ENCODE measurements around the gene SYTL3.

SYTL3 gene

DNA sequence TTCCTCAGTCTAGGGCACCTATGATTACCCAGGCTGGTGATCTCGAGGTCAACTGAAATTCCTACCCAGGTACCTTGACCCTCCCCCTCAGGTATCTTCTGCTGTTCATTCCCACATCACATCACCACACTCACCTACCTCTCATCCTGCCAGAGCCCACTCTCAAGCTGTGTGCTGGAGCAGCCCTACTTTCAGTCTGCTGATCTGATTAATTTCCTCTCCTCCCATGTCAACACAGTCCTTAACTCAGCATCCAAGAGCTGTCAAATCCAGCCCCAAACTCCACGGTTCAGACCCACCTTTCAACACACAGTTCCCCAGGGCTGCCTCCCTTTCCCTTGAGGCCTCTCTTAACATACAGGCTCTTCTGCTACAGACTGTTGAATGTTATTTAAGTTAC is 126.9 kb downstream of the SYTL3 start:
- DNase-seq (ENCODE audit: insufficient read length, low spot score) (no peak), FAIRE-seq (no peak)

DNA sequence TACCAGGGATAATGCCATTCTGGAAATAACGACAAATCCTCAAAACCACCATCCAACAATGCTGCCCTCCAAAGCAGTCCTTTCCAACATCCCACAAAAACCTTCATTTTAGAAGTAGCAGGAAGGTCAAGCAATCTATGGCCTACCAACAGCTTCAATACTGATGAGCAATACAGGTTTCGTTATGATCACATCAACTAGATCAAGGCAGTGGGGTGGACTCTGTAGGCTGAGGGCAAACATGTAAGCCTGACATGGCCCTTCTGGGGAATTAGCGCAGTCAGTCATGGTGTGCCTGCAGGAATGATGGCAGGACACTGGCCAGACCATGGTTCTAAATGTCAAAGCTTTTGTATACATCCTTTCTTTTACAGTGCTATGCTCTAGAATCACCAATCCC is 127.7 kb downstream of the SYTL3 start:
- DNase-seq (ENCODE audit: insufficient read length, low spot score) (no peak), FAIRE-seq (no peak)
- no peak for TF ChIP-seq POLR2AphosphoS5 (IDR thresholded peaks at IDR 0.05; ENCODE audit: low read depth, low read length)
- TF ChIP-seq TAF1 (IDR thresholded peaks at IDR 0.05; ENCODE audit: low read depth, low read length) = no peak
- no peak for TF ChIP-seq PAX5 (IDR thresholded peaks at IDR 0.05; ENCODE audit: insufficient read depth, low read length, severe bottlenecking)
- no peak for TF ChIP-seq POU2F2 (IDR thresholded peaks at IDR 0.05; ENCODE audit: low read depth, low read length)

More for the DNA sequence above, 126.9 kb downstream of the SYTL3 start:
- TF ChIP-seq SPI1 (IDR thresholded peaks at IDR 0.05; ENCODE audit: low read depth, low read length) = no peak
- TF ChIP-seq POLR2A (IDR thresholded peaks at IDR 0.05; ENCODE audit: low read depth, low read length) = peak; percentile 62; the same call in 1 of the 2 replicates
- no peak for TF ChIP-seq POU2F2 (IDR thresholded peaks at IDR 0.05; ENCODE audit: low read depth, low read length)
- TF ChIP-seq TAF1 (IDR thresholded peaks at IDR 0.05; ENCODE audit: low read depth, low read length) = no peak
- TF ChIP-seq POLR2AphosphoS5 (IDR thresholded peaks at IDR 0.05; ENCODE audit: low read depth, low read length) = peak; percentile 71; the same call in 1 of the 2 replicates
- TF ChIP-seq PAX5 (IDR thresholded peaks at IDR 0.05; ENCODE audit: insufficient read depth, low read length, severe bottlenecking) = no peak

DNA sequence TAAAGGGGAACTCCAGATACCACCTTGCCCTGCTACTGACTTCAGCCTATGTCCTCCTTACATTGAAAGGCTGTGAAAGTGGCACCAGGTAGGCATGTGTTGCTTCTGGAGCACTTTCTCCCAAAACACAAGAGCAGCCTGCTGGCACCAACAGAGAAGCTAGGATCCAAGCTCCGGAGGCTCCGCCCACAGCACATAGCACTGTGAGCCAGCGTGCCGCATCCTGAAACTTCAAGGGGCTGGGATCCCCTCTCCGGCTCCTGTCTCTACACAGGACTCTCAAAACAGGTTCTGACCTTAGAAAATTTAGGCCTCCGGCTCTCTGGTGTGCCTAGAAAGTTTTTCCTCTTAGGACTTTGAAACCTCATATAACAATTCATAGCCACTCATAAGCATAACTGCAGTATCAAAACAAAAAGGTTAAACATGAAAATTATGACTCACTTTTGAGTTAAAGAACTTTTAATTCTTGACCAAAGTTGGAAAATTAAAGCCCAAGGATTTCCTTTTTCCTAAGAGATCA is 128.2 kb downstream of the SYTL3 start:
- FAIRE-seq (no peak), DNase-seq (ENCODE audit: insufficient read length, low spot score) (no peak)
- no peak for TF ChIP-seq PAX5 (IDR thresholded peaks at IDR 0.05; ENCODE audit: insufficient read depth, low read length, severe bottlenecking)
- TF ChIP-seq POU2F2 (IDR thresholded peaks at IDR 0.05; ENCODE audit: low read depth, low read length) = no peak
- no peak for TF ChIP-seq SPI1 (IDR thresholded peaks at IDR 0.05; ENCODE audit: low read depth, low read length)
- no peak for TF ChIP-seq TAF1 (IDR thresholded peaks at IDR 0.05; ENCODE audit: low read depth, low read length)
- no peak for TF ChIP-seq POLR2A (IDR thresholded peaks at IDR 0.05; ENCODE audit: low read depth, low read length)
- TF ChIP-seq POLR2AphosphoS5 (IDR thresholded peaks at IDR 0.05; ENCODE audit: low read depth, low read length) = no peak

DNA sequence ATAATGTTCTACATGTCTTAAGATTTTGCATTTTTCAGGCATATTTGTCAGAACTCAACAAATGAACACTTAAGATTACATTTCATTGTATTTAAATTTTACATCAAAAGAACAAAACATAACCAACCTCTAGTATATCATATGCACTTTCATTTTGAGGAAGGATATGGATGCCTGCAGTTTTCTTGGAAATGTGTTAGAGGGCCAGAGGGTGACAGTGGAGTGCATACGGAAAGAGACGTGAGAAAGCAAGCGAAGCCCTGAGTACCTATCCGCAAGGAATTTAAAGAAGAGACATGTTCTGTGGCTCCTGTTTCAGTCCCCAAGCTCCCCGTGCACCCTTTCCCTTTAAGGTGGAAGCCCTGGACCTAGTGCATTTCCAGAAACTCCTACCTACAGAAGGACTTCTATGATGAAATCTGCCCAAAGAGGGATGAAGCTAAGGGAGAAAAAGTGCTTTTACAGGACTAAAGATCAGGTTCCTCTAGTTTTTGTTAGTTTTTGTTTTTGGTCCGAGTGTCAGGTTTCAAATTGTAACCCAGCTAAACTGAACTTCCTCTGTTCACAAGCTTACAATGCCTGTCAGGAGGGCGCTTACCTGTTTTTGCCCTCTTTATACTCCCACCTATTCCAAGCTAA is 130.5 kb downstream of the SYTL3 start:
- TF ChIP-seq PAX5 (IDR thresholded peaks at IDR 0.05; ENCODE audit: insufficient read depth, low read length, severe bottlenecking) (no peak), TAF1 (IDR thresholded peaks at IDR 0.05; ENCODE audit: low read depth, low read length) (no peak), SPI1 (IDR thresholded peaks at IDR 0.05; ENCODE audit: low read depth, low read length) (no peak), POU2F2 (IDR thresholded peaks at IDR 0.05; ENCODE audit: low read depth, low read length) (no peak), POLR2A (IDR thresholded peaks at IDR 0.05; ENCODE audit: low read depth, low read length) (no peak), POLR2AphosphoS5 (IDR thresholded peaks at IDR 0.05; ENCODE audit: low read depth, low read length) (no peak)
- FAIRE-seq = no peak
- no peak for DNase-seq (ENCODE audit: insufficient read length, low spot score)

DNA sequence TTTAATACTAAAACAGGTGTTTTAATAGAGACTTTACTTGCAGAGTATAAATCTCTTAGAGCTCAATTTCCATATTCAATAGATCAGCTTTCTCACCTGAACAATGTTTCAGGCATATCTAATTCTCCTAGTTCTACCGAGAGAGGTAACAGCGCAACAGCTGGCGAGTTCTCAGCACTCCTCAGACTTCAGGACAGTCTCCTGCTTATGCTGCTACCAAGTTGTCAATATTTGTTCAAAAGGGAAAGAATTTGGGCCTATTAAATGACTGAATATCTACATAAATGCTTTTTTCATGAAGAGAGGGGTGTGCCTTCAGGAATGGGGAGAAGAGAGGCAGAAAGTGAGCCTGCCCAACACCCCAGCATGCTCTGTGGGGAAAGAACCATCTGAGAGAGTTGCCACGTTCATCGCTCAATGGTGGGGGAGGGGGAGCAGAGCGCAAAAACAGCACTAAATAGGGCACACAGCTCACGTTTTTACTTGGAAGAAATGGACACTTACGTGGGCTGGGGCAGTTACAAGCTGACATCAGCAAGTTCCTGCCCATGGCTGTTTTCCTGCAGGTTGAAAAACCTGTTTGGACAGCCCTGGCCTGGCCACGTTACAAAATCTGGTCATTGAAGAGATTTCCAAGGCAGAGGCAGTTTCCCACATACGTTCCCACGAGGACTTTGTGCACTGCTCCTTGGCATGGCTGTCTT is 131.3 kb downstream of the SYTL3 start:
- no peak for DNase-seq (ENCODE audit: insufficient read length, low spot score)
- peak; percentile 32; the same call in 1 of the 2 replicates for TF ChIP-seq POLR2AphosphoS5 (IDR thresholded peaks at IDR 0.05; ENCODE audit: low read depth, low read length)
- TF ChIP-seq SPI1 (IDR thresholded peaks at IDR 0.05; ENCODE audit: low read depth, low read length) = no peak
- peak; percentile 47 for FAIRE-seq

DNA sequence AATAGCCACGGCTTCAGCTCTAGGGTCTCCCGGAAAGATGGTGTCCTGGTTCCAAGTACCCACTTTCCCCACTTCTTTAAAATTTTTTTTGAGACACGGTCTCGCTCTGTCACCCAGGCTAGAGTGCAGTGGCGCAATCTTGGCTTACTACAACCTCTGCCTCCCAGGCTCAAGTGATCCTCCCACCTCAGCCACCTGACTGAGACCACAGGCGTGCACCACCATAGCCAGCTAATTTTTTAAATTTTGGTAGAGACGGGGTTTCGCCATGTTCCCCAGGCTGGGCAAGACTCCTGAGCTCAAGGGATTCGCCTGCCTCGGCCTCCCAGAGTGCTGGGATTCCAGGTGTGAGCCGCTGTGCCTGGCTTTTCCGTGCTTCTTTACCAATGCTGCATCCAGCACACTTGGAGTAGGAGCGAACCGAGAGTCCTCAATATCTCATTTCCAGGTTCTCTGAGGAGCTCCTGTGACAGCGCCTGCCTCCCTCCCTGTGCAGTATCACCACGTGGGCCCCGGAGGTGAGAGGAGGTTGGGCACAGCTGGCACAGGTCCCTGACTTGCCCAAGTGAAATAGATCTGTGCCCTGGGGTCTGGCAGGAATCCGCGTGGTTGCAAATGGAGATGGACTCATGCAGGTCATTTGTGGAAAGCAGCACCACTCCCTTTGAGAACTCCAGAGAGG is 132.0 kb downstream of the SYTL3 start:
- FAIRE-seq = no peak
- TF ChIP-seq TAF1 (IDR thresholded peaks at IDR 0.05; ENCODE audit: low read depth, low read length) = no peak
- no peak; the same call in 1 of the 2 replicates for TF ChIP-seq POLR2A (IDR thresholded peaks at IDR 0.05; ENCODE audit: low read depth, low read length)
- no peak for TF ChIP-seq SPI1 (IDR thresholded peaks at IDR 0.05; ENCODE audit: low read depth, low read length)
- TF ChIP-seq POLR2AphosphoS5 (IDR thresholded peaks at IDR 0.05; ENCODE audit: low read depth, low read length) = no peak
- no peak for TF ChIP-seq PAX5 (IDR thresholded peaks at IDR 0.05; ENCODE audit: insufficient read depth, low read length, severe bottlenecking)
- no peak for TF ChIP-seq POU2F2 (IDR thresholded peaks at IDR 0.05; ENCODE audit: low read depth, low read length)
- DNase-seq (ENCODE audit: insufficient read length, low spot score) = no peak

DNA sequence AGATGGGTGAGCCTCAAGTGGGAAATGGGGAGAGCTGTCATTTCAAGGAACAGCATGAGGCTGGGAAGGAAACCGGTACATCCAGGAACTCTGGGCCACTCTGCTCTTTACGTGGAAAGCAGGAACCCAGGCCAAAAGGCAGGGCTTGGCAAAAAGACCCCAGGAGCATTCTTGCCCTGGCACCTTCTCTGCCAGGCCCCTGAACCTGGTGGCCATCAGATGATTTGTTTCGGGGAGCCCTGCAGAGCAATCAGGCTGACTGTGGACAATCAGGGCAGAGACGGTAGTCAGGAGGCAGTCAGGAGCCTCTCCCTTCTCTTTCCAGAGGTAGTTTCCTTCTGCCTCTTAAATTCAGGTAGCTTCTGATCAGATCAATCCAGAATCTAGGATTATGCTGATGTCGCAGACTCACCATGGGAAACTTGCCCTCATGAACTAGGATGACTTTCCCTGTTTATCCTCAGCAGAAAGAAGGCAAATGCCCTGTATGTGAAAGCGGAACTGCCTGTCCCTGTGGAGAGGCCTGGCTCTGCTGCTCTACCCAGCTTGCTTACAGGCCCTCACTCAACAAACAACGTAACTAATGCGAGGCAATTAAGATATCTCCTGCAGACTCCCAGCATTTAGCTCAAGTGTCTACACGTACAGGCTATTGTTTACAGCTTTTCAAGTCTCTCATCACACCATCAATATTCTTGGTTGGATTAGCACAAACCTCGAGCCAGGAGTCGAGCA is 132.7 kb downstream of the SYTL3 start:
- TF ChIP-seq POU2F2 (IDR thresholded peaks at IDR 0.05; ENCODE audit: low read depth, low read length) (no peak), PAX5 (IDR thresholded peaks at IDR 0.05; ENCODE audit: insufficient read depth, low read length, severe bottlenecking) (no peak), POLR2AphosphoS5 (IDR thresholded peaks at IDR 0.05; ENCODE audit: low read depth, low read length) (no peak), TAF1 (IDR thresholded peaks at IDR 0.05; ENCODE audit: low read depth, low read length) (no peak), POLR2A (IDR thresholded peaks at IDR 0.05; ENCODE audit: low read depth, low read length) (no peak), SPI1 (IDR thresholded peaks at IDR 0.05; ENCODE audit: low read depth, low read length) (no peak)
- no peak for DNase-seq (ENCODE audit: insufficient read length, low spot score)
- FAIRE-seq = no peak

DNA sequence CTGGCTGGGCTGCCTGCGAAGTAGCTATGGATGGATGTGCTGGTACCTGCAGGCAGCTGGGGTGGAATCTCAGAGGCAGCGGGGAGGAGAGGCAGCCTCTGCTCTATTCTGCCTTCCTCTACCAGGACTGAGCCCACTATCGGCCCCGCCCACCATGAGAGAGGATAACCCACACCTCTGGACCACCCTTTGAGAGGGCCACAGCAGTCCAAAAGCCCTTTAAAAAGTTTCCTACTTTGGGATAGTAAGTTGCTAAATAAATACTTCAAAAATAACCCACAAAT is 133.3 kb downstream of the SYTL3 start:
- FAIRE-seq (no peak), DNase-seq (ENCODE audit: insufficient read length, low spot score) (no peak)
- TF ChIP-seq POLR2AphosphoS5 (IDR thresholded peaks at IDR 0.05; ENCODE audit: low read depth, low read length) (no peak), POU2F2 (IDR thresholded peaks at IDR 0.05; ENCODE audit: low read depth, low read length) (no peak), SPI1 (IDR thresholded peaks at IDR 0.05; ENCODE audit: low read depth, low read length) (no peak), PAX5 (IDR thresholded peaks at IDR 0.05; ENCODE audit: insufficient read depth, low read length, severe bottlenecking) (no peak), TAF1 (IDR thresholded peaks at IDR 0.05; ENCODE audit: low read depth, low read length) (no peak), POLR2A (IDR thresholded peaks at IDR 0.05; ENCODE audit: low read depth, low read length) (no peak)

DNA sequence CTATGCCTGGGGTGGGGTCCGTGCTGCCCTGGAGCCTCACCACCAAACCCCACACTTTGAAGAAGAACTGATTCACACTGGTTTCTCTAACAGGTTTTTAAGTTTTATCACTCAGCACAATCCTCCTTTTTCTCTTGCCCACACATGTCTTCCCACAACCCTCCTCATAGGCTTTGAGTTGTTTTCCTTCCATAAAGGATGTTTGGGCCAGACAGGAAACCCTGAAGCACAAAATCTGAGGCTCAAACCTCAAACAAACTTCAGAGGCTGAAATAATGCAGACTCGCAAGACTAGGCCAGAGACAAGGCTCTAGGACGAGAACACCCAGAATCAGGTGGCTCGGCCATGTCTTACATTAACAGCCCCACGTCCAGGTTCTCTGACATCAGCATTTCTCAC is 134.0 kb downstream of the SYTL3 start:
- DNase-seq (ENCODE audit: insufficient read length, low spot score) = no peak
- no peak for TF ChIP-seq POLR2A (IDR thresholded peaks at IDR 0.05; ENCODE audit: low read depth, low read length)
- no peak for TF ChIP-seq TAF1 (IDR thresholded peaks at IDR 0.05; ENCODE audit: low read depth, low read length)
- no peak for TF ChIP-seq SPI1 (IDR thresholded peaks at IDR 0.05; ENCODE audit: low read depth, low read length)
- TF ChIP-seq POU2F2 (IDR thresholded peaks at IDR 0.05; ENCODE audit: low read depth, low read length) = no peak
- no peak for TF ChIP-seq POLR2AphosphoS5 (IDR thresholded peaks at IDR 0.05; ENCODE audit: low read depth, low read length)
- TF ChIP-seq PAX5 (IDR thresholded peaks at IDR 0.05; ENCODE audit: insufficient read depth, low read length, severe bottlenecking) = no peak
- FAIRE-seq = no peak
